CD4-positive, alpha-beta T cell (primary cell): ENCODE results near the gene OR52E6. TPM values are rescaled to one million over a fixed set of nuclear protein-coding genes. Genes with fewer than 3 reads are reported as not detected.

Experiments used
- ATAC-seq: fragments of 200-7000 bp; cut with Tn5 transposase; one replicate; pipeline ENCODE4 v1.10.0; 2022; ENCODE audit warnings: mild to moderate bottlenecking; ENCODE audit not compliant: poor library complexity
- CTCF ChIA-PET: fragments of 350-600 bp; sonication (Branson Sonifier 250); formaldehyde crosslinking; loops from one replicate; lab custom pipeline; 2021; ENCODE audit warnings: antibody characterized with exemption, inconsistent platforms; lab: Charles Lee
- POLR2A ChIA-PET: fragments of 350-600 bp; sonication (Branson Sonifier 250); formaldehyde crosslinking; loops from one replicate; lab custom pipeline; 2021; ENCODE audit warnings: antibody characterized with exemption, inconsistent platforms; lab: Charles Lee
- DNase-seq, 14 experiments: peaks; one replicate each; pipeline ENCODE4 v3.0.0-alpha.2; 2013 to 2020; ENCODE audit warnings: mixed read lengths in 2 of 14
- H3K27ac ChIP-seq, 2 donors: one replicate each; pipeline versions ENCODE4 v1.5.1 to v1.7.0; 2013; ENCODE audit warnings: low read length in 2 of 2, low read depth in 1 of 2, mild to moderate bottlenecking in 1 of 2
- H3K27me3 ChIP-seq, 2 experiments: 1 replicate in 1 of 2; 2 replicates in 1 of 2; pipeline versions ENCODE4 v1.6.1 to v1.7.0; 2013; ENCODE audit warnings: low read length in 2 of 2, control low read depth in 1 of 2, mild to moderate bottlenecking in 1 of 2, moderate library complexity in 1 of 2; ENCODE audit not compliant: insufficient read depth in 2 of 2, control insufficient read depth in 1 of 2
- H3K36me3 ChIP-seq: one replicate; pipeline ENCODE4 v1.6.1; 2013; ENCODE audit warnings: low read length, control low read depth; ENCODE audit not compliant: insufficient read depth
- H3K4me1 ChIP-seq: one replicate; pipeline ENCODE4 v1.6.1; 2013; ENCODE audit warnings: low read length, control low read depth; ENCODE audit not compliant: insufficient read depth
- H3K4me3 ChIP-seq: one replicate; pipeline ENCODE4 v1.5.1; 2013; ENCODE audit warnings: mild to moderate bottlenecking, low read length, moderate library complexity
- H3K9me3 ChIP-seq, 2 experiments: 1 replicate in 1 of 2; 2 replicates in 1 of 2; pipeline versions ENCODE4 v1.6.1 to v1.7.0; 2013; ENCODE audit warnings: low read length in 2 of 2, mild to moderate bottlenecking in 2 of 2, control low read depth in 1 of 2, moderate library complexity in 1 of 2; ENCODE audit not compliant: control insufficient read depth in 1 of 2, insufficient read depth in 1 of 2
- H3K27ac Mint-ChIP-seq: one replicate; pipeline ENCODE4 v1.8.0; 2020; ENCODE audit warnings: mixed read lengths
- H3K27me3 Mint-ChIP-seq: one replicate; pipeline ENCODE4 v1.8.0; 2021; ENCODE audit warnings: mixed read lengths
- H3K36me3 Mint-ChIP-seq: one replicate; pipeline ENCODE4 v1.8.0; 2021; ENCODE audit warnings: low read depth, mixed read lengths
- H3K4me1 Mint-ChIP-seq: one replicate; pipeline ENCODE4 v1.8.0; 2021; ENCODE audit warnings: low read depth, mixed read lengths
- H3K4me3 Mint-ChIP-seq: one replicate; pipeline ENCODE4 v1.8.0; 2020; ENCODE audit warnings: mild to moderate bottlenecking, mixed read lengths
- H3K9me3 Mint-ChIP-seq: one replicate; pipeline ENCODE4 v1.8.0; 2020; ENCODE audit warnings: mixed read lengths
- intact Hi-C, 2 experiments: fragments of 100-400 bp; cut with DNase I in 1 of 2; cut with micrococcal nuclease in 1 of 2; formaldehyde crosslinking; loops; one replicate each; pipeline versions ENCODE4 v1.15.1 to v1.9.0; 2023 to 2025; cut with DNase I, micrococcal nuclease
- total RNA-seq, 174 experiments: library from RNA in 2 of 174; stranded (reverse) in 2 of 174; gene quantifications; one replicate each; pipeline ENCODE4 v1.2.3 and lab custom pipeline; 2021 to 2026
- TF ChIP-seq, protein P1 (sequence below): fragments of 200-600 bp; IDR thresholded peaks from one replicate; pipeline ENCODE4 v1.8.0; 2022; ENCODE audit warnings: antibody characterized with exemption, mild to moderate bottlenecking

The OR52E6 gene
- total RNA-seq, 2 experiments from 2014 or later = not detected

DNA sequence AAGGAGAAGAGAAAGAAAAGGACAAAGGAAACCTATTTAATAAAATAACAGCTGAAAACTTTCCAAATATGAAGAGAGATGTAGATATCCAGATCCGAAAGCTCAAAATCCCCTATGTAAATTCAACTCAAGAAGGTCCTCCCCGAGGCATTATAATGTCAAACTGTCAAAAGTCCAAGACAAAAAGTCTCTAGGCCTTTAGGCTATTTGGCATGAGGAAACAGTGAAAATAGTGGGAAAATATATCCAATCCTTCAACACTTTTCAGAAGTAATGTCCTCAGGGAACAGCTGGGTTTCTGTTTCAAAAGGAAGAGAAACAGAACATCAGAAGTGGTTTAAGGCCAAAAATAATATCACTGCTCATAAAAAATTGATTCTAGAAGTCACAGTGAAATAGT, 36.9 kb upstream of the OR52E6 start:
- H3K4me1 Mint-ChIP-seq = no peaks in the 10 kb centered on the region
- H3K9me3 ChIP-seq = no peaks in the 10 kb centered on the region
- H3K4me3 ChIP-seq = no peak overlapping the region
- no peaks in the 10 kb centered on the region for H3K36me3 ChIP-seq
- ATAC-seq (no peak), DNase-seq (no peak)
- intact Hi-C loops = no loop called here
- POLR2A ChIA-PET = no interaction called here
- H3K9me3 Mint-ChIP-seq = no peaks in the 10 kb centered on the region
- no peak overlapping the region for H3K27ac Mint-ChIP-seq
- TF ChIP-seq, protein P1, sequence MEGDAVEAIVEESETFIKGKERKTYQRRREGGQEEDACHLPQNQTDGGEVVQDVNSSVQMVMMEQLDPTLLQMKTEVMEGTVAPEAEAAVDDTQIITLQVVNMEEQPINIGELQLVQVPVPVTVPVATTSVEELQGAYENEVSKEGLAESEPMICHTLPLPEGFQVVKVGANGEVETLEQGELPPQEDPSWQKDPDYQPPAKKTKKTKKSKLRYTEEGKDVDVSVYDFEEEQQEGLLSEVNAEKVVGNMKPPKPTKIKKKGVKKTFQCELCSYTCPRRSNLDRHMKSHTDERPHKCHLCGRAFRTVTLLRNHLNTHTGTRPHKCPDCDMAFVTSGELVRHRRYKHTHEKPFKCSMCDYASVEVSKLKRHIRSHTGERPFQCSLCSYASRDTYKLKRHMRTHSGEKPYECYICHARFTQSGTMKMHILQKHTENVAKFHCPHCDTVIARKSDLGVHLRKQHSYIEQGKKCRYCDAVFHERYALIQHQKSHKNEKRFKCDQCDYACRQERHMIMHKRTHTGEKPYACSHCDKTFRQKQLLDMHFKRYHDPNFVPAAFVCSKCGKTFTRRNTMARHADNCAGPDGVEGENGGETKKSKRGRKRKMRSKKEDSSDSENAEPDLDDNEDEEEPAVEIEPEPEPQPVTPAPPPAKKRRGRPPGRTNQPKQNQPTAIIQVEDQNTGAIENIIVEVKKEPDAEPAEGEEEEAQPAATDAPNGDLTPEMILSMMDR = no peak
- no peaks in the 10 kb centered on the region for H3K27me3 Mint-ChIP-seq
- CTCF ChIA-PET = no interaction called here
- H3K27ac ChIP-seq = no peak overlapping the region
- no peaks in the 10 kb centered on the region for H3K4me1 ChIP-seq
- H3K27me3 ChIP-seq = no peaks in the 10 kb centered on the region
- H3K4me3 Mint-ChIP-seq = no peak overlapping the region
- H3K36me3 Mint-ChIP-seq = no peaks in the 10 kb centered on the region

DNA sequence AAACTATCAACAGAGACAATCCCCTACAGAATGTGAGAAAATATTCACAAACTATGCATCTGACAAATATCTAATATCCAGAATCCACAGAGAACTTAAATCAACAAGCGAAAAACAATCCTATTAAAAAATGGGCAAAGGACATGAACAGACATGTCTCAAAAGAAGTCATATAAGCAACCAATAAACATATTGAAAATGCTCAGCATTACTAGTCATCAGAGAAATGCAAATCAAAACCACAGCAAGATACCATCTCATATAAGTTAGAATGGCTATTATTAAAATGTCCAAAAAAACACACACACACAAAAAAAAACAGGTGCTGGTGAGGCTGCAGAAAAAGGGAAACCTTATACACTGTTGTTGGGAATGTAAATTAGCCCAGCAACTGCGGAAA, 24.1 kb upstream of the OR52E6 start:
- H3K4me3 ChIP-seq = no peak overlapping the region
- Mint-ChIP-seq H3K36me3 (no peaks in the 10 kb centered on the region), H3K27me3 (peaks cover 11% of the 10 kb centered on the region), H3K4me1 (no peaks in the 10 kb centered on the region), H3K27ac (no peak overlapping the region), H3K9me3 (peaks cover 5% of the 10 kb centered on the region), H3K4me3 (no peak overlapping the region)
- intact Hi-C loops = no loop called here
- TF ChIP-seq, protein P1 = no peak
- H3K36me3 ChIP-seq = no peaks in the 10 kb centered on the region
- no peak for ATAC-seq
- ChIA-PET CTCF (no interaction called here), POLR2A (no interaction called here)
- H3K27me3 ChIP-seq = peaks cover 0 to 4% of the 10 kb centered on the region in 2 experiments
- H3K9me3 ChIP-seq = no peaks in the 10 kb centered on the region
- DNase-seq = no peak
- H3K27ac ChIP-seq = no peak overlapping the region
- no peaks in the 10 kb centered on the region for H3K4me1 ChIP-seq

DNA sequence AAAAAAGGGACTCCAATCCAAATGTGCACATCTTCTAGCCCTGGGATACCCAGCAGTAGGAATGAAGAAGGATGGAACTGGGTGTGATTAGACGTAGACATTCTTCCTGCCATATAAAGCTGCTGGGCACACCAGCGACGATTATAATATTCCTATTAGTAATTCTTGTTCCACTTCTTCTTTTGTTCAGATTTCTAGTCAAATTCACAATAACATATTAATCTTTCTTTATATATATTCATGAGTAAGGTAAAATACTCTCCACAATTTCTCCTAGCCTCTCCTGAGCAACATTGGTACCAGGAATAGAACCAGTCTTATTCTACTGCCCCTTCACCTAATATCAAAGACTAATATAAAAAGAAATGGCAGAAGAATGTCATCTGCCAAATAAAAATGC, 15.9 kb upstream of the OR52E6 start, which contains the start of gene OR52E8:
OR52E8 (minus strand) TSS at position 101 of the 400 bp plus-strand sequence; CDS start at position 101, 0 bp downstream.
- Histone ChIP-seq H3K4me3 (no peak within 1 kb of the TSS), H3K9me3 (no peaks in the 10 kb centered on the region), H3K27me3 (peaks cover 5 to 6% of the 10 kb centered on the region in 2 experiments), H3K4me1 (no peaks in the 10 kb centered on the region), H3K27ac (no peak within 1 kb of the TSS), H3K36me3 (no peaks in the 10 kb centered on the region)
- Mint-ChIP-seq H3K4me3 (no peak within 1 kb of the TSS), H3K36me3 (no peaks in the 10 kb centered on the region), H3K9me3 (peaks cover 2% of the 10 kb centered on the region), H3K27me3 (peaks cover 24% of the 10 kb centered on the region), H3K4me1 (no peaks in the 10 kb centered on the region), H3K27ac (no peak within 1 kb of the TSS)
- ChIA-PET CTCF (no interaction called here), POLR2A (no interaction called here)
- DNase-seq (no peak), ATAC-seq (no peak)
- intact Hi-C loops = no loop called here
- TF ChIP-seq, protein P1 = no peak
